ENCODE measurements around the gene ABCA2. TPM values are rescaled to one million over a fixed set of nuclear protein-coding genes. Genes with fewer than 3 reads are reported as not detected.

ABCA2 gene
- total RNA-seq, 2 donors from 2014 or later: 28.7 to 29.6 TPM

- Histone ChIP-seq H3K4me3 (peak overlapping the region; percentile 54 to 82), H3K9me3 (no peaks in the 10 kb centered on the region), H3K27me3 (no peaks in the 10 kb centered on the region), H3K4me1 (peaks cover 35% of the 10 kb centered on the region), H3K36me3 (replicated peaks in 1 of 2; ENCODE audit: insufficient read depth in 1 of 2, low read depth in 2 of 2) (no peaks in the 10 kb centered on the region), H3K27ac (peak overlapping the region in 3 of 4 donors; percentile 54 to 86 (median 78))
- WGBS, 2 donors: 31 to 76% methylated on average over 3 to 18 of the region's 18 CpGs
- no peak for TF ChIP-seq CTCF (IDR thresholded peaks at IDR 0.05)
- no peak for TF ChIP-seq POLR2A (IDR thresholded peaks at IDR 0.05)
- intact Hi-C loops (cut with DNase I): no loop called here
- DNase-seq (no peak), ATAC-seq (no peak)
Measured at GRCh38 chr9:136992819-136993369, 35.1 kb downstream of the ABCA2 start.

- DNase-seq (peak; percentile 95 to 96 (median 95)), ATAC-seq (peak; percentile 96)
- intact Hi-C loops (cut with DNase I): no loop called here
- Histone ChIP-seq H3K9me3 (no peaks in the 10 kb centered on the region), H3K27me3 (no peaks in the 10 kb centered on the region), H3K36me3 (replicated peaks in 1 of 2; ENCODE audit: insufficient read depth in 1 of 2, low read depth in 2 of 2) (no peaks in the 10 kb centered on the region), H3K4me1 (peaks cover 35% of the 10 kb centered on the region), H3K4me3 (peak within 1 kb of the TSS; percentile 54 to 82), H3K27ac (peak within 1 kb of the TSS; percentile 54 to 86 (median 66))
- 0 to 2% methylated on average over 12 to 49 of the region's 92 CpGs for WGBS, 2 donors
- TF ChIP-seq POLR2A (IDR thresholded peaks at IDR 0.05): peak in 1 of 3 donors; percentile 41
- TF ChIP-seq CTCF (IDR thresholded peaks at IDR 0.05): peak in 2 of 7 experiments; percentile 5 to 6
Measured at GRCh38 chr9:136991993-136992818, 35.8 kb downstream of the ABCA2 start, which contains the start of gene PAXX. PAXX (plus strand) TSS chr9:136992422; CDS start chr9:136992444, 22 bp downstream.

- Histone ChIP-seq H3K36me3 (replicated peaks in 1 of 2; ENCODE audit: insufficient read depth in 1 of 2, low read depth in 2 of 2) (no peaks in the 10 kb centered on the region), H3K27me3 (no peaks in the 10 kb centered on the region), H3K27ac (peak overlapping the region in 1 of 4 donors; percentile 78), H3K4me3 (no peak overlapping the region), H3K4me1 (peaks cover 22% of the 10 kb centered on the region), H3K9me3 (no peaks in the 10 kb centered on the region)
- WGBS, 2 donors: 76 to 85% methylated on average over 8 to 10 of the region's 10 CpGs
- TF ChIP-seq CTCF (IDR thresholded peaks at IDR 0.05) (no peak), POLR2A (IDR thresholded peaks at IDR 0.05) (no peak)
- ATAC-seq: no peak
- DNase-seq: no peak
- intact Hi-C loops (cut with DNase I): no loop called here
Measured at GRCh38 chr9:136990242-136990911, 37.7 kb downstream of the ABCA2 start.

GRCh38 chr9:136988872-136989271 is 39.2 kb downstream of the ABCA2 start:
- Histone ChIP-seq H3K9me3 (no peaks in the 10 kb centered on the region), H3K27me3 (peaks cover 0 to 5% of the 10 kb centered on the region in 2 donors), H3K27ac (no peak overlapping the region), H3K4me1 (peaks cover 24% of the 10 kb centered on the region), H3K36me3 (replicated peaks in 1 of 2; ENCODE audit: insufficient read depth in 1 of 2, low read depth in 2 of 2) (no peaks in the 10 kb centered on the region), H3K4me3 (no peak overlapping the region)
- ATAC-seq: no peak
- DNase-seq: no peak
- intact Hi-C loops (cut with DNase I): no loop called here
- TF ChIP-seq CTCF (IDR thresholded peaks at IDR 0.05): no peak
- 91 to 97% methylated on average over 4 of the region's 4 CpGs for WGBS, 2 donors
